EL (cell line): ENCODE measurements around the gene FOXJ3.

Experiments used
- DNase-seq: peaks from one replicate; pipeline ENCODE4 v3.0.0-alpha.2; 2016

Gene FOXJ3

GRCh38 chr1:42163536-42164503 lies 171.2 kb downstream of the FOXJ3 start:
- DNase-seq: no peak

GRCh38 chr1:42163114-42163513 lies 171.9 kb downstream of the FOXJ3 start:
- DNase-seq: no peak

GRCh38 chr1:42162181-42162580 lies 172.9 kb downstream of the FOXJ3 start:
- no peak for DNase-seq

- DNase-seq: no peak
Measured at GRCh38 chr1:42158189-42158588, 176.8 kb downstream of the FOXJ3 start.

- no peak for DNase-seq
Measured at GRCh38 chr1:42157667-42158066, 177.4 kb downstream of the FOXJ3 start.

GRCh38 chr1:42155362-42155761 lies 179.7 kb downstream of the FOXJ3 start:
- no peak for DNase-seq

- DNase-seq: no peak
Measured at GRCh38 chr1:42154685-42155084, 180.3 kb downstream of the FOXJ3 start.

GRCh38 chr1:42153624-42154023 lies 181.4 kb downstream of the FOXJ3 start:
- DNase-seq: no peak

GRCh38 chr1:42152907-42153600 lies 182.0 kb downstream of the FOXJ3 start, which contains the start of gene GUCA2B:
TSS of gene GUCA2B (plus strand) at chr1:42153410. CDS start at chr1:42153451, 41 bp downstream.
- no peak for DNase-seq

- no peak for DNase-seq
Measured at GRCh38 chr1:42152119-42152518, 182.9 kb downstream of the FOXJ3 start.

GRCh38 chr1:42150651-42151050 lies 184.4 kb downstream of the FOXJ3 start:
- DNase-seq: no peak

GRCh38 chr1:42148166-42148565 lies 186.9 kb downstream of the FOXJ3 start:
- DNase-seq: no peak

GRCh38 chr1:42146626-42147320 lies 188.3 kb downstream of the FOXJ3 start:
- peak; percentile 53 for DNase-seq

- no peak for DNase-seq
Measured at GRCh38 chr1:42145764-42146625, 189.0 kb downstream of the FOXJ3 start.

- no peak for DNase-seq
Measured at GRCh38 chr1:42145389-42145716, 189.7 kb downstream of the FOXJ3 start.

GRCh38 chr1:42144711-42145388 lies 190.2 kb downstream of the FOXJ3 start:
- DNase-seq: no peak

GRCh38 chr1:42143896-42144710 lies 190.9 kb downstream of the FOXJ3 start:
- no peak for DNase-seq

- DNase-seq: no peak
Measured at GRCh38 chr1:42142894-42143675, 191.9 kb downstream of the FOXJ3 start.

- no peak for DNase-seq
Measured at GRCh38 chr1:42141978-42142377, 193.1 kb downstream of the FOXJ3 start.

- DNase-seq: no peak
Measured at GRCh38 chr1:42140191-42140590, 194.8 kb downstream of the FOXJ3 start.
